GM19467 (cell line): ENCODE measurements around the gene GCH1.
"Not testable (repeated sequence)": the region's sequence is repeated elsewhere in the genome, so short reads cannot be mapped to it uniquely, and the experiment has no call there.

Experiments used
- ATAC-seq: cut with Tn5 transposase; IDR thresholded peaks from one replicate; pipeline ENCODE4 v1.9.1; 2021; ENCODE audit warnings: mild to moderate bottlenecking, moderate library complexity; ENCODE audit not compliant: unreplicated experiment

GCH1 gene

GRCh38 chr14:54804538-54805041 is 98.0 kb downstream of the GCH1 start:
- no peak for ATAC-seq

- ATAC-seq = no peak
Observed at GRCh38 chr14:54803926-54804537, 98.6 kb downstream of the GCH1 start.

GRCh38 chr14:54803396-54803795 is 99.2 kb downstream of the GCH1 start:
- no peak for ATAC-seq

GRCh38 chr14:54801482-54801881 is 101.1 kb downstream of the GCH1 start:
- not testable (repeated sequence) for ATAC-seq

GRCh38 chr14:54798465-54799124 is 104.0 kb downstream of the GCH1 start:
- no peak for ATAC-seq

GRCh38 chr14:54797986-54798385 is 104.6 kb downstream of the GCH1 start:
- ATAC-seq = no peak

- ATAC-seq = no peak
Observed at GRCh38 chr14:54797556-54797955, 105.1 kb downstream of the GCH1 start.

DNA sequence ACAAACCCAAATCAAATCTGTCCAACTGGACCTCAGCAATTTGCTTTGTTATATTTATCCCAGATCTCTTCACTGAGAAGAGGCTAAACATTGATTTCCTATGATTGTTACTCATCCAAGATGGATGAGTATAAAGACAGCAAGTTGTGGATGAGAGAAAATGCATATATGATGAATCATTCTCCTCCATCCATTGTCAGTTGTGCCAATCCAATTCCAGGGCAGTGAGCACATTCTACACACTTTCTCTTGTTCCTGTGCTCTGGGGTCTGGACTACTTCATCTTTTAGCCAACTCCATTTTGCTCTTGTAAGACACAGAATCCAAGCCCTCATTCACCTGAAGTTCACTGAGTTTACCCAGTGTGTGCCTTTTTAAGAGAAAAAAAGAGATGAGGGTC is 105.7 kb downstream of the GCH1 start:
- no peak for ATAC-seq

- no peak for ATAC-seq
Observed at GRCh38 chr14:54794796-54795195, 107.8 kb downstream of the GCH1 start.

- no peak for ATAC-seq
Observed at GRCh38 chr14:54794159-54794558, 108.5 kb downstream of the GCH1 start.

GRCh38 chr14:54792288-54792687 is 110.3 kb downstream of the GCH1 start:
- no peak for ATAC-seq
